DMS53 treated with DMSO at 0.1 percent for 48 hours (cell line): ENCODE results near the gene ADCY1.
"Not testable (repeated sequence)": the region's sequence is repeated elsewhere in the genome, so short reads cannot be mapped to it uniquely, and the experiment has no call there.

Experiments
- DNase-seq: peaks from one replicate; lab custom pipeline; 2025; ENCODE audit not compliant: unreplicated experiment; lab: John Stamatoyannopoulos, UW

Gene ADCY1

DNA sequence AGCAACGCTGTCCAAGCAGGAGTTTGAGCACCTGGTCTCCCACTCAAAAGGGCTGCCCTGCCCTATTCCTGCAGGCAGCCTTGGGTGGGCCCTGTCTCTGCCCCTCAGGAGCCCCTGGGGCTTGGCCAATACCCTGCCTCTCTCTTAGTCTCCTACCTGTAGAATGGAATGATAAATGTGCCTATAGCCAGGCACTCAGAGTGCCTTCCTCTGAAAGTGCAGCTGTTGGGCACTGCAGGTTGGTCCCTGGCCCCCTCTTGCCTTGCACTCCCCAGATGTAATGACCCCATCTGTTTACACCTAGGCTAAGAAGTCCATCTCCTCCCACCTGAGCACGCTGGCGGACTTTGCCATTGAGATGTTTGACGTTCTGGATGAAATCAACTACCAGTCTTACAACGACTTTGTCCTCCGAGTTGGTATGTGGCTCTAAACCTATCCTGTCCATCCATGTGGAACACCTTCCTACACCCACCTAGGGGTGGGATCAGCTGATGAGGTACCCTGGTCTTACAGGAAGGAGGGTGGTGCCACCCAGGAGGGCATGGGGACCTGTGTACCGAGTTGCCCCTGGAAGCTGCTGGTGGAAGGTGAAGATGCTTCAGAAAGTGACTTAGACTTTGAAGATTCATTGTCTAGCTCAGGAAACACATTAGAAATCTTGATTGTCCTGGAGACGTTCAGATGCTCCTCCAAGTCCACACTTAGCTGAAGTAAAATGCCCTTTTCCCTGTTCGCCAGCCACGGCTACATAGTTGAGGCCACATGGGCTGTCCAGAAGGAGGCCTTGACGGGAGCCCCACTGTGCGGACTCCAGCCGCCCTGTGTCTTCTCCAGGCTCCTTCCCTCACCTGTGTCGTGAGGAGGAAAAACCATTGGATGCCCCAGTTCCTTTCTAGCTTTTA is 134.1 kb downstream of the ADCY1 start:
- DNase-seq, result no peak

DNA sequence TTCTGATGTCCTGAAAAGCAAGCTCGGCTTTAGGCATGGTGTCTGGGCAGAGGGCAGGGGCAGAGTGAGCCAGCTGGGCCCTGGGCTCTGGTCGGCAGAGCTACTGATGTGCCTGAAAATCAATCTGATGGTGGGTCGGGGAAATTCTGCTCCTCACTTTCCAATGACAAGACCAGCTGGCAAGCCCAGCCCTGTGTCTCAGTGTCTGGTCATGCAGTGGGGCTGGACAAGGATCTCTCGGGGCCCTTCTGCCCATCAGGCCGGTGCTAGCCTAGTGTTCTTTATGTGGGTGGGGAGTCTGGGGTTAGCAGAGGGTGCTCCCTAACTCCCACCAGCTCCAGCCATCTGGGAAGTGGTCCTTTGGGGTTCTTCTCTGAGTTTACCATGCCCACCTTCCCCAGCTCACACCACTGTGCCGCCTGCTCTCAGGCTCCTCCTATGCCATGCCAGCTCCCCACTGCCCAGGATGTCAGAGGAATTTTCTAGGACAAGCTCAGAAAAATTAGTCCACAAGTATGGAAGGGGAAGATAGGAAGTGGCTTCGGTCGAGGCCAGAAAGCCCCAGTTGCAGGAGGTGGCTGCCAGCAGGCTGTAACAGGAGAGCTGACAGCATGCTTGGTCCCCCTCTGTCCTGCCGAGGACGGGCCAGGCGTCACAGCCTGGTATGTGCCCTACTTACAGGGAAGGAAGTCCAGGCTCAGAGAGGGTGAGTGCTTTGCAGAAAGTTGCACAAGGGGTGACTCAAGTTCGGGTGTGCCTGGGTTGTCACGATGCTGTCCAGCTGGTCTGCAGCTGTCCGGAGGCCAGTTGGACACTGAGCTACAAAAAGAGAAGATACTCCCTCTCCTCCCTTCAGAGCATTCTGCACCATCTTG is 135.2 kb downstream of the ADCY1 start:
- no peak for DNase-seq

DNA sequence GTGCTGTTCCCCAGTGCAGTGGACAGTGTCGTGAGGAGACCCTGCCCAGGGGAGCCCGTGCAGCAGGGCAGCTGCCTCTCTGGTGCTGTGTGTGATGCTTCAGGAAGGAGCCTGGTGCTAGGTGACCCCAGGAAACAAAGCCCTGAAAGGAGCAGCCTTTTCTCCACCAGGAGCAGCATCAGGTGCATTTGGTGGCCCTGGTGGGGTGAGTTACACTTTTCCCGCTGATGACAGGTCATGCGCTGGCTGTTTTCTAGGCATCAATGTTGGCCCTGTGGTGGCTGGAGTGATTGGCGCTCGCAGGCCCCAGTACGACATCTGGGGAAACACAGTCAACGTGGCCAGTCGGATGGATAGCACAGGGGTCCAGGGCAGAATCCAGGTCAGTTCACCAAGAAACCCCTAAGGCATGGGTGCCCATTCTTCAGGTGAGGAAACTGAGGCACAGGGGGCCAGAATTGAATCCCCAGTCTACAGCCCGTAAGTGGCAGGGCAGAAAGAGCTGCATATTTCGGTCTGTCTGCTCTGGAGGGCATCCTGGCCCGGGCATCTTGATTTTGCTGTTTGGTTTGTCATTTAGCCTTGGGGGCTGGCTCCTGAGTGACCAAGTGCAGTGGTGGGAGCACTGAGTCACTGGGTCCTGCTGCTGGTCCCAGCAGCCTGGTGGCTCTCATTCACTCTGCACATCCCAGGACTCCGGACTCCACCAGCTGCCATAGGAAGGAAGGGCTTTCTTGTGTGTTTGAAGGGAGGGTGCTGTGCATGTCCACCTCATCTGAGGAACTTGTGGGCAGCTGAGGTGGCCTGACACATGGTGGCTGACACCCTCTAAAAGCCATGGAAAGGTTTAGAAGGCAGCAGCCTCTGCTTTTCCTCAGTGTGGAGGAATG is 136.3 kb downstream of the ADCY1 start:
- no peak for DNase-seq

GRCh38 chr7:45711161-45711490 is 137.0 kb downstream of the ADCY1 start:
- no peak for DNase-seq

- DNase-seq, result no peak
Measured at GRCh38 chr7:45712057-45712689, 138.0 kb downstream of the ADCY1 start.

DNA sequence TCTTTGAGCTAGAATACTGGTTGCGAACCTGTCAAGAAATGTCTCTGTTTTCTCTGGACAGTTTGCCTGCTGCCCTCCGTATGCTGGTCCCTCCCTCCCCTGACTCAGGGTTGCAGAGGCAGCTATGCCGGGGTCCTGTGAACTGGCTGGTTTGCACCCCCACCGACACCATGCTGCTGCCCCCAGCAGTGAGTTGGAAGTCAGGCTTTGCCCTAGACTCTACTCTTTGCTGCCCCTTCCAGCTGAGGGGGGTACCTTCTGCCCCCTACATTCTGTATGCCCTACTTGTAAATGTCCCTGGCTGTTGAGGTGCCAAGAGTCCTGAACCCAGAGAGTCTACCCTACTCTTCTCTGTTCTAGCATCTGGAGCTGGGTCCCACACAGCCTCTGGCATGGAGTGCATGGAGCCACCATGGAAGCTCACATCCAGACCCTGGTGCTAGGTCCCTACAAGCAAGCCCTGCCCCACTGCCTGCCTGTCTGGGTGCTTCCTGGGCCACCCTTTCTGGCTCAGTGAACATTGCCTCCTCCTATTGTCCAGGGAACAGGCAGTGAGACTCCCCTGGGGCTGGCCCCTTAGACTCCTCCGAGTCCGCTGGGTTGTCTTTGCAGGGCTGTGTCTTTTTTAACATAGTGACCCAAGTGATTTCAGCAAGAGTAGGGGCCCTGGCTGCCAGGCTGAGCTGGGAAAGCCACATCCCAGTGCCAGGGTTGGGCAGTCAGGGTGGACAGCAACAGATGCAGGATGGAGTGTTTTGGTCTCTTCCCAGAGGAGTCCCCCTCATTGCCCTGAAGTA is 138.9 kb downstream of the ADCY1 start:
- DNase-seq, result no peak

DNA sequence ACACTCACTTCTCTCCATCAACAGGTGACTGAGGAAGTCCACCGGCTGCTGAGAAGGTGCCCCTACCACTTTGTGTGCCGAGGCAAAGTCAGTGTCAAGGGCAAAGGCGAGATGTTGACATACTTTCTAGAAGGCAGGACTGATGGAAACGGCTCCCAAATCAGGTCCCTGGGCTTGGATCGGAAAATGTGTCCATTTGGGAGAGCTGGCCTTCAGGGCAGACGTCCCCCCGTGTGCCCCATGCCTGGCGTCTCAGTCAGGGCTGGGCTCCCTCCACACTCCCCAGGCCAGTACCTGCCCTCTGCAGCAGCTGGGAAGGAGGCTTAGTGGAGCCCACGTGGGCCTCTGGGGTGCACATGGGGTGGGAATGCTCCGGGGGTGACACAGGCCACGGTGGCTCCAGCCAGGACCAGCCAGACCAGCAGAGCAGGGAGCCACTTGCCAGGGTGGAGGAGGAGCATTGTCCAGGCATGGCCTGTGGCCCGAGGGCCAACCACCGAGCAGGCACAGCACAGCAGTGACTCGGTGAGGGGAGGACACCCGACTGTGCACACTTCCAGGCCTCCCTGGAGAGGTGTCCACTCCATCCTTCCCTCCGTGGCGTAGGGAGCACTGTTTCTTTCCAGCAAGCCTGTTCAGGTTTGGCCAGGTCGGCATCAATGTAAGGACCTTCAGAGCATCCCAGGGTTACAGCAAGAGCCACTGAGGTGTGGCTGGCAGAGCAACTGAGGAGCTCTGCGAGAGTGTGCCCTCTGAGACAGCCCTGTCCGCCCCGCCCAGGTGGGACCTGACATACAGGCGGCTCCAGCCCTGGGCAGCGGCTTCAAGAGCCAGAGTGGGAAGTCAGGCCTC is 139.7 kb downstream of the ADCY1 start:
- no peak for DNase-seq

- DNase-seq, result no peak
Measured at GRCh38 chr7:45714521-45714820, 140.3 kb downstream of the ADCY1 start.

GRCh38 chr7:45715471-45716352 is 141.5 kb downstream of the ADCY1 start:
- DNase-seq, result no peak

DNA sequence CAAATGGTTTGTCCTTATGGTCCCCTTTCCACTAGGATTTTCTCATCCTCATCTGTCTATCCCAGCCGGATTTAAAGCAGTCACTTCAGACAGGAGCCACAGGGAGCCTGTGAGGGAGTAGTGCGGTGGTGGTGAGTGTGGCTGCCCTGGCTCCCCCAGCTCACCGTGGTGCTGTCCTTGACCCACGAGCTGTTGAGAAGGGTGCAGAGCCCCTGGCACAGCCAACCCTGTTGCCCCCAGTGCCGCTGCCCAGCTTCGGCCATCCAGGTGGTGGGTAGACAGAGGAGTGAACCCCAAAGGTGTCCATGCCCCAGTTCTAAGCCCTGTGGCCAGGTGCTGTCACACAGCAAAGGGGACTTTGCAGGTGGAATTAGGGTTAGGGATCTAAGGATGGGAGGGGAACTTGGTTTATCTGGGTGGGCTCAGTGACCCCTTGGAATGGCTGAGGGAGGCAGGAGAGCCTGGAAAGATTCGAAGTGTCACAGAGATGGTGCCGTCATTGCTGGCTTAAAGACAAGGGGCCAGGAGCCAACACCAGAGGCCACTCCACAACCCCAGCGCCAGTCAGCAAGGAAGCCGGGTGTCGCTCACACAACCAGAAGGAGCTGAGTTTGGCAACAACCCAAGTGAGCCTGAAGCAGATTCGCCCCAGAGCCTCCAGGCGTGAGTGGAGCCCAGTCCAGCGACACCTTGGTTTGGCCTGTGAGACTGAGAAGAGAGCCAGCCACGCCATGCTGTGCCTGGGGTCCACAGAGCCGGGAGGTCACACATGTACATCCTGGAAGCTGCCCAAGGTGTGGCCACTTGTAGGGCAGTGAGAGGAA is 142.4 kb downstream of the ADCY1 start:
- no peak for DNase-seq

GRCh38 chr7:45717537-45718235 is 143.5 kb downstream of the ADCY1 start:
- no peak for DNase-seq

DNA sequence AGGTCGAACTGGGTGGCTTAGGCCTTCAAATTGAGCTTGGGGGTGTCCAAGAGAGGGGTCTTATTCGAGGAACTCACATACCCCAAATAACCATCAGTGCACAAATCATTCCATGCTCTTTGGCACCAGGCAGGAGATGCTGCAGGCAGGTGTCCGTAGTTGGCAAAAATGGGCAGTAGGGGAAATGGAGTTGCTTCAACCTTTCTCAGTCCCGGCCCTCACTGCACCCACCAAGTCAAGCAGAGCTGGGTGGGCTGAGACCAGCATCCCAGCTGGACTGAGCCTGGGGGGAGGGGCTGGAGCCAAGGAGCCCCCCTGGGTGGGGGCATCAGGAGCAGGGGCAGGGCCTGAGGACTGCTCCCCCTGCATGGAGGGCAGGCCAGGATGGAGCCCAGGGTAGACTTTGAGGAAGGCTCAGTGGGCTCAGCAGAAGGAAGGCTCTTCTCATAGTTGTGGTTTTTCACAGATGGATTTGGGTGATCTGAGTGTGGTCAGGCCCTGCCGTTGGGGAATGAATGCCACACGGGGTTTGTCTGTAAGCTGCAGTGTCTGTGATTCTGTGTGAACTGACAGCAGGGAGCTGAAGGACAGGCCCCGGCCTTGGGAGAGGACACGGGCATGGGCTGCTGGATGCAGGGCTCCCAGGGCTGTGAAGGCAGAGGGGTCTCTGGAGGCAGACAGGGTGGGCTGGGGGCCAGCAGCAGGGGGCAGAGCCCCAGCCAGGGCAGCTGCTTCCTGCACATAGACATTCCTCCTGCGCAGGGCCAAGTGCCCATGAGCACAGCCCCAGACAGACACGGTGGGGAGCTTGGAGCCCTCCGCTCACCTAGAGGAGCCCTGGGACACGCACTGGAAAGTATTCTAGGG is 144.5 kb downstream of the ADCY1 start:
- no peak for DNase-seq

DNA sequence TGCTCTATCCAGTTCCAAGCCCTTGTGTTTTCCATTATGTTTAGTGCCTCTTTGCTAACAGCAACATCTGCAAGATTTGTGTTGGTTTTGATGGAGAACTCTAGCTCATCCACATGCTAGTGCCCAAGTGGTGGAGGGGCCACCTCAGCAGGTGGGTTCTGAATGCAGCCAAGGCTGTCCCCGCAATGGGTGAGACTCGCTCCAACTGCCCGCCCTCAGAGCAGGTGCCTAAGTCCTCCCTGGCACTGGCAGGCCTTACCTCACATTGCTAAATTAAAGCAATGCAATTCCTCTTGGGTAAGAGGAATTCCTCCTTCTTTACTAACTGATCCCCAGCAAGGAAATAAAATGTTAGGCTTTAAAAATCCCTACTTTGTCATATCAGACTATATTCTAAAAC is 146.8 kb downstream of the ADCY1 start:
- no peak for DNase-seq

GRCh38 chr7:45721686-45722598 is 147.8 kb downstream of the ADCY1 start:
- no peak for DNase-seq

- DNase-seq, result not testable (repeated sequence)
Measured at GRCh38 chr7:45725231-45725630, 151.1 kb downstream of the ADCY1 start.
